ENCODE results near the gene DZIP3.

DNA sequence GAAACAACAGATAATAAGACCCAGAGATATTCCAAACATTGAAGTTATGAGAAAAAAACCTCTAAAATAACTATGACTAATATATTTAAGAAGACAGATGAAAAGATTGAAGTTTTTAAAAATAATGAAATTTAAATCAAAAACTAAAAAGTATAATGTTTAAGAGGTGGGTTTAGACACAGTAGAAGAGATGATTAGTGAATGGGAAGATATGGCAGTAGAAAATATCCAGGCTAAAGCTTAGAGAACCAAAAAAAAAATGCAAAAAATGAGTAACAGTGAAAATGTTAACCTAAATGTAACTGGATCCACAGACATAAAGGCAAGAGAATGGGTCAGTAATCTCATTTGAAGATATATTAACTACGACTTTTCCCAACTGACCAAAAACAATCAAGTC, 115.5 kb downstream of the DZIP3 start:
- TF ChIP-seq, protein P1, sequence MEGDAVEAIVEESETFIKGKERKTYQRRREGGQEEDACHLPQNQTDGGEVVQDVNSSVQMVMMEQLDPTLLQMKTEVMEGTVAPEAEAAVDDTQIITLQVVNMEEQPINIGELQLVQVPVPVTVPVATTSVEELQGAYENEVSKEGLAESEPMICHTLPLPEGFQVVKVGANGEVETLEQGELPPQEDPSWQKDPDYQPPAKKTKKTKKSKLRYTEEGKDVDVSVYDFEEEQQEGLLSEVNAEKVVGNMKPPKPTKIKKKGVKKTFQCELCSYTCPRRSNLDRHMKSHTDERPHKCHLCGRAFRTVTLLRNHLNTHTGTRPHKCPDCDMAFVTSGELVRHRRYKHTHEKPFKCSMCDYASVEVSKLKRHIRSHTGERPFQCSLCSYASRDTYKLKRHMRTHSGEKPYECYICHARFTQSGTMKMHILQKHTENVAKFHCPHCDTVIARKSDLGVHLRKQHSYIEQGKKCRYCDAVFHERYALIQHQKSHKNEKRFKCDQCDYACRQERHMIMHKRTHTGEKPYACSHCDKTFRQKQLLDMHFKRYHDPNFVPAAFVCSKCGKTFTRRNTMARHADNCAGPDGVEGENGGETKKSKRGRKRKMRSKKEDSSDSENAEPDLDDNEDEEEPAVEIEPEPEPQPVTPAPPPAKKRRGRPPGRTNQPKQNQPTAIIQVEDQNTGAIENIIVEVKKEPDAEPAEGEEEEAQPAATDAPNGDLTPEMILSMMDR (IDR thresholded peaks at IDR 0.05): no peak
- TF ChIP-seq POLR2A (IDR thresholded peaks at IDR 0.05): no peak

Data from lower leg skin (tissue), 3 donors.